AG09319 (cell line): ENCODE measurements around the gene FAM120AOS.
"Not testable (repeated sequence)": the region's sequence is repeated elsewhere in the genome, so short reads cannot be mapped to it uniquely, and the experiment has no call there.

ENCODE experiments used
- DNase-seq: peaks from one replicate; pipeline ENCODE4 v3.0.0-alpha.2; 2010; ENCODE audit warnings: low read depth; ENCODE audit errors: extremely low read depth
- TF ChIP-seq, protein P1 (sequence below): IDR thresholded peaks from 2 replicates; pipeline ENCODE4 v1.5.1; 2011; ENCODE audit warnings: low read depth, mild to moderate bottlenecking, inconsistent platforms, low read length, moderate library complexity

Gene FAM120AOS

DNA sequence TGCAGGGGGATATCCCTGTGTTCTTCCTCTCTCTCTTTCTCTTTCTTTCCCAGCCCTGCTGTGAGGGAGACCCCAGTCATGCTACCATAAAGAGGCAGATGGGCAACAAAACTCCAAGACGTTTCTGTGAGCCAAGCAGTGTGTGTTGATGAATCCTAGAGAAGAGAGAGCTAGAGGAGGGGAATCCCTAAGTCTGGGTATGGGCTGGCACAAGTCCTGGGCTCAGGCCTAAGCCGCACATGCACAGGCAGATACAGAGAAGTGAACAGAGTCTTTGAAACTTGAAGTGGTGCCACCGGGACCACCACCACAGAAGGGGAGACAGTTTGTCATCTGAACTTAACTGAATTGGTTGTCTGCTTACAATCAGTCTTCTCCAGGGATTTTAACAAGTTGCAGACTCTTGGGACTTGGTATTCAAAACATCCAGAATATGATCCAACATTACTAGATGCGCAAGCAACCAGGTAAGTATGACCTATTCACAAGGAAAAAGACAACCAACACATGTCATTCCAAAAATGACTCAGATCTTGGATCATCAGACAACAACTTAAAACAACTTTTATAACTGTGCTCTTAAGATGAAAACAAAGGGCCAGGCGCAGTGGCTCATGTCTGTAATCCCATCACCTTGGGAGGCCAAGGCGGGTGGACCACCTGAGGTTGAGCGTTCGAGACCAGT, 12.3 kb downstream of the FAM120AOS start:
- DNase-seq: no peak
- TF ChIP-seq, protein P1, sequence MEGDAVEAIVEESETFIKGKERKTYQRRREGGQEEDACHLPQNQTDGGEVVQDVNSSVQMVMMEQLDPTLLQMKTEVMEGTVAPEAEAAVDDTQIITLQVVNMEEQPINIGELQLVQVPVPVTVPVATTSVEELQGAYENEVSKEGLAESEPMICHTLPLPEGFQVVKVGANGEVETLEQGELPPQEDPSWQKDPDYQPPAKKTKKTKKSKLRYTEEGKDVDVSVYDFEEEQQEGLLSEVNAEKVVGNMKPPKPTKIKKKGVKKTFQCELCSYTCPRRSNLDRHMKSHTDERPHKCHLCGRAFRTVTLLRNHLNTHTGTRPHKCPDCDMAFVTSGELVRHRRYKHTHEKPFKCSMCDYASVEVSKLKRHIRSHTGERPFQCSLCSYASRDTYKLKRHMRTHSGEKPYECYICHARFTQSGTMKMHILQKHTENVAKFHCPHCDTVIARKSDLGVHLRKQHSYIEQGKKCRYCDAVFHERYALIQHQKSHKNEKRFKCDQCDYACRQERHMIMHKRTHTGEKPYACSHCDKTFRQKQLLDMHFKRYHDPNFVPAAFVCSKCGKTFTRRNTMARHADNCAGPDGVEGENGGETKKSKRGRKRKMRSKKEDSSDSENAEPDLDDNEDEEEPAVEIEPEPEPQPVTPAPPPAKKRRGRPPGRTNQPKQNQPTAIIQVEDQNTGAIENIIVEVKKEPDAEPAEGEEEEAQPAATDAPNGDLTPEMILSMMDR: no peak

DNA sequence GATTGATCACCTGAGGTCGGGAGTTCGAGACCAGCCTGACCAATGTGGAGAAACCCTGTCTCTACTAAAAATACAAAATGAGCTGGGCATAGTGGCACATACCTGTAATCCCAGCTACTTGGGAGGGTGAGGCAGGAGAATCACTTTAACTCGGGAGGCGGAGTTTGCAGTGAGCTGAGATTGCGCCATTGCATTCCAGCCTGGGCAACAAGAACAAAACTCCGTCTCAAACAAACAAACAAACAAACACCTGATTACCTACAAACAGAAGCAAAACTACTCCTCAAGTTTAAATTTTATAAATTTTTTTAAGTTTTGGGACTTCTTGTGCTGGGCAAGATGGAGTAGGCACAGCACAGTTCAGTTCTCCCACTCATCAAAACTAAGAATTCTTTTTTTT, 14.1 kb downstream of the FAM120AOS start:
- not testable (repeated sequence) for DNase-seq

DNA sequence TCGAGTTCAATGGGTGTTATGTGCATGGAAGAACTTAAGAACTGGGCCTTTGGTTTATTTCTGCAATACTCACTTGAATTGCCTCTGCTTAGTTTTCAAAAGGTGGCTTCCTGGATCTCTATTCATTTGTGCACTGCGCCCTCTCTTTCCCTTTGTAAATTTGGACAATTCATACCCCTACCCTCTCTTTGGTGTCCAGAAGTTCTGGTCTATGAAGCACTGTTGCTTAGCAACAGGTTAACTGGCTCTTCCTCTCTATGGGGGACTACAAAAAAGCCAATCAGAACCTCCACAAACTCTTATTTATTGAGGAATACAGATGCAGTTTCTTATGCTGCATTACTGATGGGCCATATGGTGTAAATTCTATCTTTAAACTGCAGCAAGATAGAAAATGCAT, 15.4 kb downstream of the FAM120AOS start:
- TF ChIP-seq, protein P1: no peak
- no peak for DNase-seq

DNA sequence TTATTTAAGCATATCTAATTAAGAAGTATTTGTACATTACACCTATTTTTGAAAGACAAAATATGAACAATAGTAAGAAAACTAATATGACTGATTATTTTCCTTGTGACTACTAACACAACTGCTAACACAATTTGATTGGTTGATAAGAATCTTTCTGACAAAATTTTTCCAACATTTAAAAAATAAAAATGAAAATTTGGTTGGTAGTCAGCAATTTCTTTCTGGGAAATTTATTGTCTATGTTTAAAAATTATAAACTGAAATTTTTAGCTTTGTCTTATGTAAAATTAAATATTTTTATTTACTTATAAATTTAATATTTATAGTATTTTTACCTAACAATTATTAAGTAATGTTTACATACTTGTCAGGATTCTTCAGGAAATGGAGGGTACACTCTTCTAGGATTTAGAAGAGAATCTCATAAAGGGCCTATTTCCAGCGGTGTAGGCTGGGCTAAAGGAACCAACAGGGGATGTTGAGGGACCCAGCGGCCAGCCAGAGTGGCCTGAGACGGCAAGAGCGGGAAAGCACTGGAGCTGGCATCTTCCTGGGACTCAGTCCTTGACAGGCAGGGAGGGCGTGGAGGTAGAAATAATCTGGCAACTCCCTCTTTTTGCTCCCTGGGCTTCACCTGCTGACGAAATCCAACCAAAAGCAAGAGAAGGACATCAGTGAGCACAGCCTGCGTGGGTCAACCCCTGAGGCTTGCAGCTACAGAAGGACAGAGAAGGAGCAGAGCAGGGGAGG, 16.6 kb downstream of the FAM120AOS start:
- TF ChIP-seq, protein P1: no peak
- no peak for DNase-seq

DNA sequence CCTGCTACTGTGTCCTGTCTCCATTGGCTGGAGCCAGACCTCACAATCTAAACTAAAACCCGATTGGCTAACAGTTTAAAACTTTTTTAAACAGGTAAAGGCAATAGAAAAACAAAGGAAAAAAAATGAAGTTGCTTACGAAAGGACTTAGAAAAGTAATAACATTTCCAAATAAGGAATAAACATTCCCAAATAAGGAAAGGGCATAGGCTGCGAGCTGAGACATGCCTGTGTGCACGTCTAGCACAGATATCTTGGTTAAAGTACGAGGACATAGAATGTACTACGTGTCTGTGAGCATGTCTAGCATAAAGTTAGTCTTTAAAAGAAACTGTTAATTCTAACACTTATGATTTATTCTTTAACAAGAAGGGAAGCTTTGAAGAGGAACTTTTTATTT, 17.2 kb downstream of the FAM120AOS start:
- TF ChIP-seq, protein P1: no peak
- DNase-seq: no peak

DNA sequence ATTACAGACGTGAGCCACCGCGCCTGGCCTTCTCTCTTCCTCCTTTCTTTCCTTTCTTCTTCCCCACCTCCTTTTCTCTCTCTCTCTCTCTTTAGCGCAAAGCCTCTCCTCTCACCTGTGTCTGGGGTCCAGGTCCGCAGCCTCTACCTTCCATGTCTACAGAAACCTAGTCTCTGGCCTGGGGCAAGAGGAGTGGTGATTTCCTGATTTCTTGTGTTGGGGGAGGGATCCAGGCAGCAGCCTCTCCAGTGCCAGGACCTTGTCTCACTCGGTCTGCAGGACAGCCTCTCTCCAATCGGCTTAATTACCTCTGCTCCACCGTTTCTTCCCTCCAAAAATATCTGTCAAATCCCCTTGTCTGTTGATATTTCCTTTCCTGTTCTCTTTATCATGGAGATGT, 18.0 kb downstream of the FAM120AOS start:
- TF ChIP-seq, protein P1: no peak
- no peak for DNase-seq

DNA sequence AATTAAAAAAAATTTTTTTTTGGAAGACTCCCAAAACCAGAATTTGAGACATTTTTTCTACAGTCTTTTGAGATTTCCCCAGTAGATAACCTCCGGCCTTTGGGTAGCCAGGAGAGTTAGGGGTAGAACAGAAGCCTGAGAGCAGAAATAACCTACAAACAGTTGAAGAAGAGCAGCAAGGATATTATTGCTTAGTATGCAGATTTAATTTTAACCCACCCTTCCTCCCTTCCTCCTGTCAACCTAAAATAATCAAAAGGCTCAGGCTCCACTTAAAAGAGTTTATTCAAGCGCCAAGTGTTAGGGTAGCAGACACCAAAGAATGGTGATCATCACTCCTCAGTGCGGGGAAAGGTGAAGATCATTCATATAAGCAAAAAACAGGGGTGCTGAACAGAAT, 19.3 kb downstream of the FAM120AOS start:
- DNase-seq: no peak
- TF ChIP-seq, protein P1: no peak
